NT2/D1 (cell line): ENCODE results near the gene ANKRD2.
A peak's percentile ranks its signal among the peaks of the same experiment; 100 is the strongest.

Experiments used
- DNase-seq: peaks from one replicate; pipeline ENCODE4 v3.0.0-alpha.2; 2011; ENCODE audit warnings: low read depth, low spot score
- H3K27me3 ChIP-seq: 2 replicates; pipeline ENCODE4 v1.6.0; 2011; ENCODE audit warnings: mild to moderate bottlenecking; ENCODE audit not compliant: insufficient read length, insufficient read depth
- H3K36me3 ChIP-seq: 2 replicates; pipeline ENCODE4 v1.6.1; 2011; ENCODE audit warnings: mild to moderate bottlenecking, low read length, mixed read lengths; ENCODE audit not compliant: insufficient read depth, insufficient read length
- H3K4me1 ChIP-seq: 2 replicates; pipeline ENCODE4 v1.5.1; 2011; ENCODE audit not compliant: insufficient read depth, insufficient read length
- H3K4me3 ChIP-seq: 2 replicates; pipeline ENCODE4 v1.5.1; 2011; ENCODE audit warnings: low read depth; ENCODE audit not compliant: insufficient read length
- H3K9ac ChIP-seq: 2 replicates; pipeline ENCODE4 v1.6.0; 2011; ENCODE audit warnings: low read depth; ENCODE audit not compliant: insufficient read length
- H3K9me3 ChIP-seq: 2 replicates; pipeline ENCODE4 v1.5.1; 2011; ENCODE audit warnings: mild to moderate bottlenecking, low read length; ENCODE audit not compliant: insufficient read depth
- SUZ12 ChIP-seq: IDR thresholded peaks from 2 replicates; pipeline ENCODE4 v1.6.1; 2011; ENCODE audit not compliant: insufficient read length, insufficient read depth; ENCODE audit errors: extremely low read depth
- YY1 ChIP-seq: IDR thresholded peaks from 2 replicates; pipeline ENCODE4 v1.6.1; 2011; ENCODE audit not compliant: insufficient read length, insufficient read depth
- ZNF274 ChIP-seq: IDR thresholded peaks from 2 replicates; pipeline ENCODE4 v1.6.1; 2011; ENCODE audit warnings: mild to moderate bottlenecking, low read depth, low read length

Gene ANKRD2

DNA sequence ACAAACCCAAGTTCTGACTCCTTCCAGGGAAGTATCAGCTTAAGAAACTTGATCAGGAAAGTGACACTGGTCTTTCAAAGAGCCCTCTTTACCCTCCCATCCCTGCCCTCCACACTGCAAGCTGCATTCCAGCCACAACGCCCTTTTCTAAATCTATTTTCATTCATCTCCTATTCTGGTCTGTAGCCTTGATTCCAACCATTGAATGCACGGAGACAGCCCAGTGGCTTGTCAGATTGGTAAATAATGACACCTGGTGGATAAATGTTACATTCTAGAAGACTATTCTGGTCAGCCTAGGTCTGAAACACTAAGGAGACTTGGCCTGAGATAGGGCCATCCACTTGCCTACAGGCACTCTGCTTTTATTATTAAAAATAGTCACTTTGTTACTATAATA is 39.8 kb downstream of the ANKRD2 start:
- H3K27me3 ChIP-seq = no peaks in the 10 kb centered on the region
- no peak for TF ChIP-seq YY1
- no peak for TF ChIP-seq SUZ12
- TF ChIP-seq ZNF274 = no peak
- H3K4me1 ChIP-seq = no peaks in the 10 kb centered on the region
- peaks cover 4% of the 10 kb centered on the region for H3K36me3 ChIP-seq
- peak; percentile 40 for DNase-seq
- H3K4me3 ChIP-seq = no peak overlapping the region
- H3K9me3 ChIP-seq = no peaks in the 10 kb centered on the region
- H3K9ac ChIP-seq = no peak overlapping the region

DNA sequence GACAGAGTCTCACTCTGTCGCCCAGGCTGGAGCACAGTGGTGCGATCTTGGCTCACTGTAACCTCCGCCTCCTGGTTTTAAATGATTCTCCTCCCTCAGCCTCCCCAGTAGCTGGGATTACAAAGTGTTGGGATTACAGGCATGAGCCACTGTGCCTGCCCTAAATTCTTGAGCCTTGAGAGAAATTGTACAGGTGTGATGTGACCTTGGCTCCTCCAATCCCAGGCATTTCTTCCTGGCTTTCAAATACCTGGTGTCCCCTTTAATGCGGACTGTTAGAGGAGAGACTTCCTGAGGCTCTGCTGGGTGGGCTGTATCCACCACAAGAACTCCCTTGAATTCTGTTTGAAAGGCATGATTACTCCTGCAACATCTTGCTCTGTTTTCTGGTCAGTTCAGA is 45.7 kb downstream of the ANKRD2 start:
- no peak for DNase-seq
- Histone ChIP-seq H3K27me3 (no peaks in the 10 kb centered on the region), H3K36me3 (peaks cover 4% of the 10 kb centered on the region), H3K4me3 (no peak overlapping the region), H3K9ac (no peak overlapping the region), H3K9me3 (no peaks in the 10 kb centered on the region), H3K4me1 (peaks cover 1% of the 10 kb centered on the region)
- TF ChIP-seq YY1 (no peak), ZNF274 (no peak), SUZ12 (no peak)

DNA sequence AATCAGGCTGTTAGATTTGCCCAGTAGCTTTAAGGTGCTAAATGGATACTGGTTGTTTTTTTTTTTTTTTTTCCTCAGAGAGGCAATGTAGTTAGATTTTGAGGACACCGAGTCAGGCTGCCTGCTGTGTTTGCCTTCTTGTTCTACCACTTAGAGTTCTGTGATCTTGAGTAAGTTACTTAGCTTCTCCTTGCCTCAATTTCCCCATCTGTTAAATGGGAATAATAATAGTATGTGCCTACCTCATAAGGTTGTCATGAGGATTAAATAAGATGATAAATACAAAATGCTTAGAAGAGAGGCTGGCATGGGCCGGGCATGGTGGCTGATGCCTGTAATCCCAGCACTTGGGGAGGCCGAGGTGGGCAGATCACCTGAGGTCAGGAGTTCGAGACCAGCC is 46.2 kb downstream of the ANKRD2 start:
- Histone ChIP-seq H3K9me3 (no peaks in the 10 kb centered on the region), H3K27me3 (no peaks in the 10 kb centered on the region)
- TF ChIP-seq ZNF274 = no peak
- no peak for TF ChIP-seq YY1
- TF ChIP-seq SUZ12 = no peak

DNA sequence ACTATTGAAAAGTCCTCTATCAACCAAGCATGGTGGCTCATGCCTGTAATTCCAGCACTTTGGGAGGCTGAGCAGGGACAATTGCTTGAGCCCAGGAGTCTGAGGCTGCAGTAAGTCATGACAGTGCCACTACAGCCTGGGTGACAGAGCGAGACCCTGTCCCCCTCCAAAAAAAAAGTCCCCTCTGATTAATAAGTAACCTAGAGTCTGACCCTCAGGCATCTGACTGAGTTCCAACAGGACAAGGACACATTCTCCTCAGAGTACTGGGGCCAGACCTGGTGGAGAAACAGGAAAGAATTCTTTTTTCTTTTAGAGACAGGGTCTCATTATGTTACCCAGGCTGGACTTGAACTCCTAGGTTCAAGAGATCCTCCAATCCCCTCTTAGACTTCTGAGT is 50.7 kb downstream of the ANKRD2 start:
- Histone ChIP-seq H3K36me3 (no peaks in the 10 kb centered on the region), H3K27me3 (no peaks in the 10 kb centered on the region), H3K4me3 (no peak overlapping the region), H3K4me1 (peaks cover 1% of the 10 kb centered on the region), H3K9ac (no peak overlapping the region), H3K9me3 (no peaks in the 10 kb centered on the region)
- TF ChIP-seq ZNF274 = no peak
- no peak for TF ChIP-seq SUZ12
- no peak for TF ChIP-seq YY1
- no peak for DNase-seq

More for the DNA sequence above, 46.2 kb downstream of the ANKRD2 start:
- Histone ChIP-seq H3K4me1 (peaks cover 1% of the 10 kb centered on the region), H3K36me3 (peaks cover 4% of the 10 kb centered on the region), H3K4me3 (no peak overlapping the region), H3K9ac (no peak overlapping the region)
- no peak for DNase-seq

DNA sequence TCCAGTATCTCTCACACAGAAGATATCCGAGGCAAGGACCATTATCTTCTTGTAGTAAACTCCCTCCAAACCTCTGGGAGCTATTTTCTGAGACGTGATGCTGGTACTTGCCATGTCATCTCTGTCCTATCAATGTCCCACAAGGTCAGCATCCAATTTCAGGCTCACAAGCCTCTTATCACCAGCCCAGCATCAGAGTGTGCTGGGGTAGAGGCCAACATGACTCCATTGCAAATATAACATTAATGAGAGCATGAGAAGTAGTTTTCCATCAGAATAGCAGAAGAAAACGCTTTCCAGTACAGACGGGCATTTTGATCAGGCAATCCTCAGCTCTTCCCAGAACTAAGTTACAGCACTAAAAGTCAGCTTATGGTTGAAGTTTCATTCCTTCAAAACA is 55.2 kb downstream of the ANKRD2 start:
- H3K9me3 ChIP-seq = no peaks in the 10 kb centered on the region
- H3K4me3 ChIP-seq = no peak overlapping the region
- no peaks in the 10 kb centered on the region for H3K36me3 ChIP-seq
- no peaks in the 10 kb centered on the region for H3K4me1 ChIP-seq
- TF ChIP-seq YY1 = no peak
- TF ChIP-seq SUZ12 = no peak
- no peak for TF ChIP-seq ZNF274
- no peaks in the 10 kb centered on the region for H3K27me3 ChIP-seq
- no peak overlapping the region for H3K9ac ChIP-seq
- DNase-seq = no peak

DNA sequence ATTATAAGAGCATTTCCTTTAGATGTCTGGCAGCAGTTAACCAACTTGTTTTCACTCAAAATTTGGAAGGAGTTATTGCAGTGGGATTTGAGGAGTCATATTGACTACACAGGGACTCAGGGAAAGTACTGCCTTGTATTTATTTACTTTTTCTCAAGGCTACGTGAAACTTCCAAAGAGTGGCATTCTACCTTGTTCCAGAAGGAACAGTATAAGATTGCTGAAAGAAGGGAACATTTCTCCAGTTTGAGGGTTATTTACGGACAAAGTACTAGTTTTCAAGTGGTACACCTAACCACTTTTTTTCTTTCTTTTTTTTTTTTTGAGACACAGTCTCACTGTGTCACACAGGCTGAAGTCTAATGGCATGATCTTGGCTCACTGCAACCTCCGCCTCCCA is 55.6 kb downstream of the ANKRD2 start:
- no peaks in the 10 kb centered on the region for H3K36me3 ChIP-seq
- no peaks in the 10 kb centered on the region for H3K27me3 ChIP-seq
- TF ChIP-seq ZNF274 (no peak), SUZ12 (no peak), YY1 (no peak)
- no peaks in the 10 kb centered on the region for H3K4me1 ChIP-seq
- no peak overlapping the region for H3K4me3 ChIP-seq
- H3K9me3 ChIP-seq = no peaks in the 10 kb centered on the region
- H3K9ac ChIP-seq = no peak overlapping the region
- no peak for DNase-seq

DNA sequence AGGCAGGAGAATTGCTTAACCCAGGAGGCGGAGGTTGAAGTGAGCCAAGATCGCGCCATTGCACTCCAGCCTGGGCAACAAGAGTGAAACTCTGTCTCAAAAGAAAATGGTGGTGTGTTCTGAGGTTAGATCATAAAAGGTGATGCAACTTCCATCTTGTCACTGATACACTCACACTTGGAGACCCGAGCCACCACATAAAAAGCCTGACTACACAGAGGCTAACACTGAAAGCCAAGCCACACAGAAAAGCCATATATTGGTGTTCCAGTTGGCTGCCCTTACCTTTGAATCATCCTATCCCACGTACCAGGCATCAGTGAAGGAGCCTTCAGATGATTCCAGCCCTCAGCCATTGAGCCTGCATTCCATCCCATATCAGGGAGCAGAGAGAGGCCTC is 56.7 kb downstream of the ANKRD2 start:
- Histone ChIP-seq H3K4me1 (no peaks in the 10 kb centered on the region), H3K27me3 (no peaks in the 10 kb centered on the region), H3K9me3 (no peaks in the 10 kb centered on the region), H3K4me3 (no peak overlapping the region), H3K36me3 (no peaks in the 10 kb centered on the region), H3K9ac (no peak overlapping the region)
- DNase-seq = no peak
- TF ChIP-seq SUZ12 = no peak
- TF ChIP-seq YY1 = no peak
- TF ChIP-seq ZNF274 = no peak

DNA sequence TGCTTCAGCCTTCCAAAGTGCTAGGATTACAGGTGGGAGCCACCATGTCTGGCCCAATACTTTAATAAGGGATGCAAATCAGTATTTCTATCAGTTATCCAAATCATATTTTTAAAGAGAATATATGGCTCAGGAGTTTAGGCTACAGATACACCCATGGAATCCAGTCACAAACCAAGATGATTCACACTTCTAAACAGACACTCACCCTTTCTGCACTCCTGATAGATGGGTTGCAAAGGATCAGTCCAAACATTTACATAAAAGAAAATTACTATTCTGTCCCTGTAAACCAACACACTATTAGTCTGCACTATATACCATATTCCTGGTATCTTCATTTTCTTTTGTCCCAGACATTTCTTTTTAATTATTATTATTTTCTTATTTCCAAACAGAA is 58.5 kb downstream of the ANKRD2 start:
- H3K36me3 ChIP-seq = no peaks in the 10 kb centered on the region
- H3K4me3 ChIP-seq = no peak overlapping the region
- TF ChIP-seq ZNF274 (no peak), YY1 (no peak), SUZ12 (no peak)
- H3K4me1 ChIP-seq = no peaks in the 10 kb centered on the region
- no peak for DNase-seq
- H3K9ac ChIP-seq = no peak overlapping the region
- H3K27me3 ChIP-seq = no peaks in the 10 kb centered on the region
- no peaks in the 10 kb centered on the region for H3K9me3 ChIP-seq
